HG02852 (cell line): Measurements from ENCODE around the gene NME9.
"Not testable (repeated sequence)": the region's sequence is repeated elsewhere in the genome, so short reads cannot be mapped to it uniquely, and the experiment has no call there.

Experiments
- ATAC-seq: cut with Tn5 transposase; IDR thresholded peaks from one replicate; pipeline ENCODE4 v1.9.1; 2021; ENCODE audit warnings: mild to moderate bottlenecking, moderate library complexity; ENCODE audit not compliant: unreplicated experiment

Gene NME9

GRCh38 chr3:138329127-138329983 lies at the start of gene NME9:
NME9 (minus strand) TSS chr3:138329851; CDS start chr3:138329335, 516 bp downstream.
- peak; percentile 65 for ATAC-seq

DNA sequence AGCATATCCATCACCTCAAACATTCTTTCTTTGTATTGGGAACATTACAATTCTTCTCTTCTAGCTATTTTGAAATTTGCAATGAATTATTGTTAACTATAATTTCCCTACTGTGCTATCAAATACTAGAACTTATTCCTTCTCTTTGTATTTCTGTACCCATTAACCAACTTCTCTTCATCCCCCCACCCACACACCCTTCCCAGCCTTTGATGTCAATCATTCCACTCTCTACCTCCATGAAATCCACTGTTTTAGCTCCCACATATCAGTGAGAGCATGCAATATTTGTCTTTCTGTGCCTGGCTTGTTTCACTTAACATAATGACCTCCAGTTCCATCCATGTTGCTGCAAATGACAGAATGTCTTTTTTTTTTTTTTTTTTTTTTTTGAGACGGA lies 49.3 kb upstream of the NME9 start:
- ATAC-seq, result no peak

DNA sequence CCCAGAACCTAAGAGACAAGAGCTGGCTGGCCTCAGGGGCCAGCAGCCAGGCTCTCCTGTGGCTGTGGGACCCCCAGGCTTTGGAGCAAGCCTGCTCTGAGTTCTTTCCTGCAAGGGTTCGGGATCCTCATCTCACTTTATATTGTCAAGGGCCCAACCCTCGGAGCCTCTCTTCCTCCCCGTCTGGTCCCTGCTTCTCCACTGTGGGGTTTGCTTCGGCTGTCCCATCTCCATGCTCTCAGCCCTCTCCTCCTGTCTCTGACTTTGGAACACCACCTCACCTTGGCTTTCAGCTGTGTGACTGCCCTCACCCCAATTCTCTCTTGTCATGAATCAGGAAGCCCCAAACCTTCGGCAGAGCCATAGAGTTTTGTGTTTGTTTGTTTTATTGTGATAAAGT lies 48.7 kb upstream of the NME9 start:
- ATAC-seq, result no peak

DNA sequence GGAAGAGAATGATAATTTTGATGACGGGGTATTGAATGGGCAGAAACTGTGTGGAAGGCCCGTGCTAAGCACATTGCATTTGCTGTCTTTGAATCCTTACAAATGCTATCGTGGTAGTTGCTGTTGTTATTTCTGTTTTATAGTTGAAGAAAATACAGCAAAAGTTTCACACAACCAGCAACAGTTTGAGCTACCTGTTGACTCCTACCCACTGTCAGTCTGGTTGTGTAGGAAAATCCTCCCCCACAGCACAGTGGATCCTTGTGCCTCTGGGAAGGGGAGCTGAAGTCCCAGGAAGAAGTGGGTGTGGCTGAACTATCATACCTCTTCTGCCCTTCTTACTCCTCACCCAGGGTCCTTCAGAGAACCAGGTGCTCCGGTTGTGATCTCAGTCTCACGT lies 48.2 kb upstream of the NME9 start:
- no peak for ATAC-seq

- not testable (repeated sequence) for ATAC-seq
Observed at GRCh38 chr3:138377212-138377611, 47.6 kb upstream of the NME9 start.

GRCh38 chr3:138376663-138377062 lies 47.0 kb upstream of the NME9 start:
- ATAC-seq, result no peak

DNA sequence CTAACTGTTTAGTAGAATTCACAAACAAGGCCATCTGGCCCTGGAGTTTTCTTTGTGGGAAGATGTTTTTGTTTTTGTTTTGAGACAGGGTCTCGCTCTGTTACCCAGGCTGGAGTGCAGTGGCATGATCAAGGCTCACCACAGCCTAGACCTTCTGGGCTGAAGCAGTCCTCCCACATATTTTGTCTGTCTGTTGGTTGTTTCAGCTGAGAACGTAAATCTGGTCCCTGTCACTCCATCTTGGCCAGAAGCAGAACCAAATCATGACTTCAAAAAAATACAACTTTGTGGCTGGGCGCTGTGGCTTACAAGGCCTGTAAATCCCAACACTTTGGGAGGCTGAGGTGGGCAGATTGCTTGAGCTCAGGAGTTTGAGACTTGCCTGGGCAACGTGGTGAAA lies 45.8 kb upstream of the NME9 start:
- no peak for ATAC-seq

DNA sequence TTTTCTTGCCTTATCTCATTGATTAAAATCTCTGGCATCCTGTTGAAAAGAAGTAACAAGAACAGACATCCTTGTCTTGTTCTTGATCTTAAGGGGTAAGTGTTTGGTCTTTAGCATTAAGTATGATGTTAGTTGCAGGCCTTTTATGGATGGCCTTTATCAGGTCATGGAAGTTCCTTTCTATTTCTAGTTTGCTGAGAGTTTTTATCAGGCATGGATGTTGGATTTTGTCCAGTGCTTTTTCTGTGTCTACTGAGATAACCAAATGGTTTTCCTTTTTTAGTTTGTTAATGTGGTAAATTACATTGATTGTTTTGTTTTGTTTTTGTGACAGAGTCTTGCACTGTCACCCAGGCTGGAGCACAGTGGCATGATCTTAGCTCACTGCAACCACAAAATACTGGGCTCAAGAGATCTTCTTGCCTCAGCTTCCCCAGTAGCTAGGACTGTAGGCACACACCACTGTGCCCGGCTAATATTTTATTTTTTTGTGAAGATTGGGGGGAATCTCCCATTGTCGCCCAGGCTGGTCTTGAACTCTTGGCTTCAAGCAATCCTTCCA lies 45.0 kb upstream of the NME9 start:
- no peak for ATAC-seq

DNA sequence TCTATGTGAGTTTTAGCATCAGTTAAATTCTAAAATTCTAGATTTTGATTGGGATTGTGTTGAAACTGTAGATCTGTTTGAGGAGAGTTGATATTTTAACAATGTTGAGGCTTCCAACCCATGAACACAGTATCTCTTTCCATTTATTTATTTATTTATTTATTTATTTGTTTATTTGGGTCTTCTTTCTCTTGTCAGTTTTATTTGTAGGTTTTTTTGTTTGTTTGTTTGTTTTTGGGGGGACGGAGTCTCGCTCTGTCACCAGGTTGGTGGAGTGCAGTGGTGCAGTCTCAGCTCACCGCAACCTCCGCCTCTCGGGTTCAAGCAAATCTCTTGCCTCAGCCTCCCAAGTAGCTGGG lies 44.1 kb upstream of the NME9 start:
- ATAC-seq, result no peak

DNA sequence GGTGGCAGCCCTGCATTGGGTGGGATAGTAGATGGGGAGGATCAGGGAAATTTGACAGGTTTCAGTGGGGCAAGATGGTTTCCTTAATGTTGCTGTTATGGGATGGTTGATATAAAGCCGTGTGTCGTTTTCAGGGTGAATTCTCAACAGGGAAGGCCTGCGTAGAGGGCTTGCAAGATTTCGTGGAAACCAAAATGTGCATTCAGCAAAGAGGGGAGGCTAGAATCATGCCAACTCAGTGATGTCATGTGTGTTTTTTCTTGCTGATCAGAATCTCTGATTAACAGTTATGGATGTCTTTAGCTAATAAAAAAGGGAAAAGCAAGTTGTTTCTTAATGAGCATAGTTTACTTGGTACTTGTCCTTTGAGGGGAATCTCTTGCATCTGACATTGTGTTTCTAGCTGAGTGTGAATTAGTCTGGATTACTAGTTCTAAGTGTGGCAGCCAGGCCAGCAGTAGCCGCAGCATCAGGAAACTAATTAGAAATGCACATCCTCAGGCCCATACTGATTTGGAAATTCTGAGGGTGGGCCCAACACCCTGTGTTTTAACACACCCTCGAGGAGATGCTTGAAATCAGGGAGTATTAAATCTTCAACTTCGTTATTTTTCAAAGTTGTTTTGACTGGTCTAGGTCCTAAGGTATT lies 43.6 kb upstream of the NME9 start:
- ATAC-seq, result no peak

DNA sequence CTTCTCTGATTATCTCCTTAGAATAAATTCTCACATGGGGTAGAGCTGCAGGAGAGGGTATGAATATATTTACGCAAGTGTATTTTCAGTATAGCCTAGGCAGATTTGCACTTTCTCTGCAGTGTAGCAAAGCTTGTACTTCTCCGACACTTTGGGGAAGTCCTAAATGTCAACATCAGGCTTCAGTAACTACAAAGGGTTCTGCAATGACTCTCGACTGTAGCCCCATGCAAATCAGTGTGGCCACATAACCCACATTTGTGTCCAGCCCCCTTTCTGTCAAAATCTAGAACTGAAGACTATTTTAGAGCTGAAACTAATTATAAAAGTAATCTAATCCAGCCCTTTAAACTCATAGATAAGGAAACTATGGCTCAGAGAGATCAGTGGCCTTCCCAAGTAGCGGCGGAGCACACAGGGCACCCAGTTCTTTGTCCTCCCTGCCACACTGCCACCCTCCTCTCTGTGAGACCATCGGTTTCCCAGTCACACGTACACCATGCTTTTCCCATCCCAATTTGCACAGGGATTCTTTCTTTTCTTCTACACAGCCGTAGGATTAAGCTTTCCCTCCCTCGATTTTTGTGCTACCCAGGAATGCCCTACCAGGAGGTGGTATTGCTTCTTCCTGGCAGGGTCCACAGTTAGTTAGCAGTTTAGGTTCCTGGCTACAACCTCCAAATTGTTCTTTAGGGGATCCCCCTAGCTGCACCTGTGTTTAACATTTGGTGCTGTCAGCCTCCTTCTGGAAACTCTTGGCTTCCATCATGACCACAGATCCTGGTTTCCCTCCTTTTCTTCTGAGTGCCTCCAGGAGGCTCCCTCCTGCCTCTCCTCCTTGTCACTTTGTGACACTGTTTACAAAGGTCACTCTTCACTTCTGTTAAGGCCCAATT lies 41.7 kb upstream of the NME9 start:
- ATAC-seq, result peak; percentile 99

DNA sequence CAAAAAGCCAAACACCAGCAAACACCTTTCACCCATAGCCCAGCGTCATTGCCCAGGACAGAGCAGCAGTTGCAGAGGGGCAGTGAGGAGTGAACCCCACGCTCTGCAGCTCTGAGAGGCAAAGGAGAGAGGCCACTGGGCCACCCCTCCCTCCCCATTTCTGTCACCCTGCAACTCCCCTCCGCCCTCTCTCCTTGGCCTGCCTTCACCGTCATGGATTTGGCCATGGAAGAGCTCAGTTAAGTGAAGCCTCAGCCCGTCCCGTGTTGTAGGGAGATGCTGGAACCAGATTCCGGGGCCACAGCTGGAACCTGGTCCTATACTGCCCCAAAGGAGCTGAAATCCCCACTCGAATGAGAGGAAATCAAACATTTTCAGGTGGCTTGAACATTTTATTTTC lies 40.7 kb upstream of the NME9 start:
- no peak for ATAC-seq

- ATAC-seq, result no peak
Observed at GRCh38 chr3:138369151-138369900, 39.7 kb upstream of the NME9 start.

GRCh38 chr3:138367911-138368310 lies 38.3 kb upstream of the NME9 start:
- no peak for ATAC-seq

GRCh38 chr3:138367326-138367850 lies 37.7 kb upstream of the NME9 start:
- no peak for ATAC-seq

DNA sequence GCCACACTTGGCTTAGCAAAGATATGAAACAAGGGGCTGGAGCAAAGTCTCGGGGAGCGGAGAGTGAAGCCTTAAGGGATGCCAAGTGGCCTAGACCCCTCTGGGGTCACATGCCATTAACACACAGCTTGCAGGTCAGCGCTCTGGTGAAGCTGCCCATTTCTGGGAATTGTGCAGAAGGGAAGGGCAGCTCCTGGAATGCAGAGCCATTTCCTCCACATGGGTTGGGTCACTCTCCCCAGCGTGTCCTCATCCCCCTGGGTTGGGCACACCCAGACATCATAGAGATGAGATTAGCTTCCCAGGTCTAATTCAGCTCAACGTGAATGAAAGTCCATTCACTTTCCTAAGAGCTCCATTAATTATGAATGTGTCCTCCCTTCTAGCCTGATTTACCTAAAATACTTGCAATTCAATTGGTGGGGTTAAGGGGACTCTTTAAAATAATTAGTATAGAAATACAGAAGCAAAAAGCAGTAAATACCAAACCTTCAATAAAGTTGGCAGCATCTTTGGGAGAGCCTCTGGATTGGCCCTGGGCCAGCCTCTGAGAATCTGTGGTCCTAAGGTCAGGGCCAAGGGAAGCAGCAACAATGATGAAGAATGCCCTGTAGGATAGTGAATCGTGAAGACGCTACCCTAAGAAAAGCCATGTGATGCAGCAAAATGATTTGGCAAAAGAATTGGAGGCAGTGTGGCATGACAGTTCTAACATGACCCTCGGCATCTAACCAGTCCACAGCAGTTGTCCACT lies 36.5 kb upstream of the NME9 start:
- ATAC-seq, result no peak

GRCh38 chr3:138365253-138365555 lies 35.6 kb upstream of the NME9 start:
- ATAC-seq, result no peak

DNA sequence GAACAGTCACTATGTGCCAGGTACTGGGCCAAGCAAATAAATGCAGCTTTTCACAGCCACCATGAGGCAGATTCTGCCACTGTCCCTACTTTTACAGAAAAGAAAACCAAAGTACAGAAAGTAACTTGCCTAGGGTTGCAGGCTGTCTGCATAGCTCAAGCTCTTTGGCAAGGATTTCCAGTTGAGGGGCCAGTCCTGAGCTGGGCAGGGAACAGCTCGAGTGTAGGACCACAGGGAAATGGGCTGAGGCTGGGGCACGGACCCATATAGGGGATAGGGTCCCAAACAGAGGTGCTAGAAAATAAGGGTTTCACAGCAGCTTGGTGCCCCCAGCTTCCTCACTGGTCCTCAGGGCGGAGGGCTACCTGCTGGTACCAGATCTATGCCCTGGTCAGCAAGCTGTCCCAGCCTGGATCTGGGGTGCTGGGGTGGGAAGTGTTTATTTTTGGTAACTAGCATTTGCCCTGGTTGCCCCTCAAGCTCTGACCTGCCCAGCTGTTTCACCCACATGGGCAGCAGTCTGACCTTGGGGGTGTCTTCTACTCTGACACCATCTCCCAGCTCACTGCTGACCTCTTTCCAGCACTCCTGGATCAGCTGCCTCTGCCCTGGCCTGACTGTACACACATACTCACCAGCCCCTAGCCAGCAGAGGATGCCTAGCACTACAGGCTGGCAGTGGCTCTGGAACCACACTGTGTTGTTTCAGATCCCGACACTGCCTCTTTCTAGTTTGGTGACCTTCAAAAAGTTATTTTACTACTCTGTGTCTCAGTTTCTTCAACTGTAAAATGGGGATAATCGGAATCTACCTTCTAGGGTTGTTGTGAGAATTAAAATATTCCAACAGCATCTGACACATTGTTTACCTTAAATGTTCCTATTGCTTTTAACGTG lies 35.0 kb upstream of the NME9 start:
- no peak for ATAC-seq

- no peak for ATAC-seq
Observed at GRCh38 chr3:138363322-138363721, 33.7 kb upstream of the NME9 start.
